ENCODE data around the gene PPA1.
"Not testable (repeated sequence)": the region's sequence is repeated elsewhere in the genome, so short reads cannot be mapped to it uniquely, and the experiment has no call there.

Gene PPA1

DNA sequence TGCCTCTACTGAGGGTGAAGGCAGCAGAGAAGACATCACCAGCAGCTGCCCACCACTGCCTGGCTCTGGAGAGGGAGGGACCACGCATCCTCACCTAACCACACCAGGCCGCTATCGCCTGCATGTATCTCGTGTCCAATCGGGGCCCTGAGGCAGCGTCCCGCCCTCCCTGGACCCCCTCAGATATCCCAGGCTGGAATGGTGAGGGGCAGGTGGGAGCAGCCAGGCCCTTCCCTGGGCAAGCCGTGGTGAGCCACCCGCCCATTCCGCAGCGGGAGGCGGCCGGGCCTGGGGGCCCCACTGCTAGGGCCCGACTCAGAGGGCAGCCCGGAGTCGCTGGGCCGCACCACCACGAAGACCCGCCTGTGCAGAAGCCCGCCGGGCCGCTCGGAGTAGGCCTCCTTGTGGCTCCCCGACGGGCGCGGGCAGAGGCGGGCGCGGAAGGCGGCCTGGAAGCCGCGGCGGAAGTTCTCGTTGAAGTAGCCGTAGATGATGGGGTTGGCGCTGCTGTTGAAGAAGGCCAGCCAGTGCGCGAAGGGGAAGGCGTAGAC lies 21.6 kb upstream of the PPA1 start:
- no peak for DNase-seq (ENCODE audit: low read depth in 2 of 2)

DNA sequence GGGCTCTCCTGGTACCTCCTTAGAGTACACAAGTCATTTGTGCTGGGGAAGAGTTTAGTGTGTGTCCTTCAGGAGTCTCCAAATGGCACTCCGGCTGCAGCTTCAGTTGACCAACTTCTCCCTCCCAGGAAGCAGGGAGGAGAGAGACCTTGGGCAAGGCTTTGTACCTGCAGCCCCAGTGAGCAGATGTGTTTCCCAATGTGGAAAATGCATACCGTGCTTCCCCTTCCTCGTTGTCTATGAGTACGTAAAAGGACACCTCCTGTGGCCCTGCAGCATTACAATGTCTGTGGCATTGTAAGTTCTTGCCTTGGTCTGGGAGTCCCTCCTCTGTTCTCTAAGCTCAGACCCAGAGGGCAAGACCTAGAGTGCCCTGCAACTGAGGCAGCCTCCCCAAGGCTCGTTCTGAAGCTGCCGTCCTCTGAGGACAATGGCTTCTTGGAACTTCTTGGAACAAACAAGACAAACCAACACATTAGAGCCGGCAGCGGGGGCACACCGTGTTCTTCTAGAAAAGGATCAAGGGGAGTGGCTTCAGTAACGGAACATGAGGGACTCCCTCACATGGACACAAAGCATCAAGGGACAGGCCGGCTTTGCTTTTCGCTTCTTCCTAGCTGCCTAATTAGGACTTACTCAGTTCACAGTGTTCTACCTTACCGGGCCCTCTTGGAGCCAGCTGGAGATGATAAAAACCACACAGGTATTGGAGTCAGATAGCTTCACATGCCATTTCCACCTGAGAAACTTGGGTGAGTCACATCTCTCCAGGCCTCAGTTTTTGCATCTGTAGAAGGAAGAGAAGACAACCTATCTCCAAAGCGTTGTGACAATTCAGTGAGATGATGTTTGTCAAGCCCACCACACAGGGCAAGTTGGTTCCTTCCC lies 20.9 kb upstream of the PPA1 start:
- DNase-seq (ENCODE audit: low read depth in 2 of 2), result no peak

DNA sequence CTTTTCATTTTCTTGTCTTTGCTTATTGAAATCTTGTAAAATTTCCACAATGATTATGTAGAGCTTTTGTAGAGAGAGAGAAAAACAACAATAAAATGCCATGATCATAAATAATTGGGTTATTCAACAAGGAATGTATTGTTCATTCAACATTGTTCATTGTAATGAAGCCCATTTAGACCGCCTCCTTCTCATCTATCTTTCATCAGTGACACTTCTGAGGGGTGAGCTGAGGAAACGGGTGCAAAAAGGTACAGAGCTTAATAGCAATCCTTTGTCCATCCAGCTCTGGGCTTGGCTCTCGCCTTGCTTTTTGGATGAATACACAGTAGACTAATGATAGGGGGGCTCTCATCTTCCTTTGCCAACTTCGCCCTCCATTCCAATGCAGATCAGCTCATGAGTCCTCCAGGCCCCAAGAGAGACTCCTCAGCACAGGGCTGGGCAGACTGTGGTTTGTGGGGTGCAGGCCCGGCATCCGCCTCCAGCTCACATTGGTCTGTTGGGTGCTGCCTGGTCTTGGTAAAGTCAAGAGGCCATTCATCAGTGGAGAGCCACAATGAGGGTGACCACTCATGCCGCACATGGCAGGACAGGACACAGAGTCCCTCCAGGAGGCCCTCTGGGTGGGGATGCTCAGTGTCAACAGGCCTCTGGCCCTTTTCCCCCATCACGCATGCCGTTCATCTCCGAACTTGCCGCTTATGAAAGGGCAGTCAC lies 17.9 kb upstream of the PPA1 start:
- DNase-seq (ENCODE audit: low read depth in 2 of 2), result no peak

DNA sequence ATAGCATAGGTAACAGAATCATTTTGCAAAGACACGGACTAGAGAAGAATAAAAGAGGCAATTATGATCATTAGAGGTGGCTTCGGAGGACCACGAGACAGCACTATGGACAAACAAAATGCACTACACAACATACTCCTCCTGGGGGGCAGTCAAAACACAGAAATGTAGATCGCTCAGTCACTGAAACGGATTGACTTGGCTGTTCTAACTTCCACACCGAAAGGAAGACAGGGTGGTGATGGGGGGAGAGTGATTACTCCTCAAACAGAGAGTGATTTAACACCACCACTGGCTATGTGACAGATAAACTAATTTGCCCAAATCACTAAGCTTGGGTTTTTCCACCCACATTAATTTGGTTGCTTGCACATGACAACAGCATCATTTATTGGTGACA lies 14.1 kb upstream of the PPA1 start:
- DNase-seq (ENCODE audit: low read depth in 2 of 2), result no peak

DNA sequence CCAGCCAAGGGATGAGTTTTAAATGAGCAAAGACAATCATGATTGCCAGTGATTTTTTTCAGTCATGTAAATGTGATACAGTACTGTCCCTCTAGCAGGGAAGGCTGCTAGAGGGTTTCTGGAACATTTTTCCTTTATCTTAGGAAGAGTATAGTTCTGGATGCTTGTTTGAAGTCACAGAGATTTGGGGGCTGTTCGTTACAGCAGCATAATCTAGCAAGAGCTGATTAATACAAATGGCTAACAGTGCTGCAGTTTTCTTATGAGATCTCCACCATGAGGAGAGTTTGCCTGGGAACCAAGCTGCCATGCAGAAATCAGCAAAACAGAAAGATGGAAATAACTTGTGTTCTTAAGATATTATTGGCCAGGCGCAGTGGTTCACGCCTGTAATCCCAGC lies 7.9 kb upstream of the PPA1 start:
- no peak for DNase-seq (ENCODE audit: low read depth in 2 of 2)

DNA sequence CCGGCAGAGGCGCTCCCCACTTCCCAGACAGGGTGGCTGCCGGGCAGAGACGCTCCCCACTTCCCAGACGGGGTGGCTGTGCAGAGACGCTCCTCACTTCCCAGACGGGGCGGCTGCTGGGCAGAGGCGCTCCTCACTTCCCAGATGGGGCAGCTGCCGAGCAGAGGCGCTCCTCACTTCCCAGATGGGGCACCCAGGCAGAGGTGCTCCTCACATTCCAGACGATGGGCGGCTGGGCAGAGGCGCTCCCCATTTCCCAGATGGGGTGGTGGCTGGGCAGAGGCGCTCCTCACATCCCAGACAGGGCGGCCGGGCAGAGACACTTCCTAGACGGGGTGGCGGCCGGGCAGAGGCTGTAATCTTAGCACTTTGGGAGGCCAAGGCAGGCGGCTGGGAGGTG lies 6.8 kb upstream of the PPA1 start:
- not testable (repeated sequence) for DNase-seq (ENCODE audit: low read depth in 2 of 2)

DNA sequence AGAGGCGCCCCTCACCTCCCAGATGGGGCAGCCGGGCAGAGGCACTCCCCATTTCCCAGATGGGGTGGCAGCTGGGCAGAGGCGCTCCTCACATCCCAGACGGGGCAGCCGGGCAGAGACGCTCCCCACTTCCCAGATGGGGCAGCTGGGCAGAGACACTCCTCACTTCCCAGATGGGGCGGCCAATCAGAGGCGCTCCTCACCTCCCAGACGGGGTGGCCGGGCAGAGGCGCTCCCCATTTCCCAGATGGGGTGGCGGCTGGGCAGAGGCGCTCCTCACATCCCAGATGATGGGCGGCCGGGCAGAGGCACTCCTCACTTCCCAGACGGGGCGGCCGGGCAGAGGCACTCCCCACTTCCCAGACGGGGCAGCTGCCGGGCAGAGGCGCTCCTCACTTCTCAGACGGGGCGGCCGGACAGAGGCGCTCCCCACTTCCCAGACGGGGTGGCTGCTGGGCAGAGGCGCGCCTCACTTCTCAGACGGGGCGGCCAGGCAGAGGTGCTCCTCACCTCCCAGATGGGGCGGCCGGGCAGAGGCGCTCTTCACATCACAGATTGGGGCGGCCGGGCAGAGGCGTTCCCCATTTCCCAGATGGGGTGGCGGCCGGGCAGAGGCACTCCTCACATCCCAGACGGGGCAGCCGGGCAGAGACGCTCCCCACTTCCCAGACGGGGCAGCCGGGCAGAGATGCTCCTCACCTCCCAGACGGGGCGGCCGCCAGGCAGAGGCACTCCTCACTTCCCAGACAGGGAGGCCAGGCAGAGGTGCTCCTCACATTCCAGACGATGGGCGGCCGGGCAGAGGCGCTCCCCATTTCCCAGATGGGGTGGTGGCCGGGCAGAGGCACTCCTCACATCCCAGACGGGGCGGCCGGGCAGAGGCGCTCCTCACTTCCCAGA lies 6.1 kb upstream of the PPA1 start:
- not testable (repeated sequence) for DNase-seq (ENCODE audit: low read depth in 2 of 2)

DNA sequence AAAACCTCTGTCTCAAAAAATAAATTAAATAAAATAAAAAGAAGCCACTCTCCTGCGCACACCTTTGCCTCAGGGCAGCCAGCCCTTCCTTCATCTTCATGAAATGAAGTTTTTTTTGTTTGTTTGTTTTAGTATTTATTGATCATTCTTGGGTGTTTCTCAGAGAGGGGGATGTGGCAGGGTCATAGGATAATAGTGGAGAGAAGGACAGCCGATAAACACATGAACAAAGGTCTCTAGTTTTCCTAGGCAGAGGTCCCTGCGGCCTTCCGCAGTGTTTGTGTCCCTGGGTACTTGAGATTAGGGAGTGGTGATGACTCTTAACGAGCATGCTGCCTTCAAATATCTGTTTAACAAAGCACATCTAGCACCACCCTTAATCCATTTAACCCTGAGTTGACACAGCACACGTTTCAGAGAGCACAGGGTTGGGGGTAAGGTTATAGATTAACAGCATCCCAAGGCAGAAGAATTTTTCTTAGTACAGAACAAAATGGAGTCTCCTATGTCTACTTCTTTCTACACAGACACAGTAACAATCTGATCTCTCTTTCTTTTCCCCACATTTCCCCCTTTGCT lies 4.8 kb upstream of the PPA1 start:
- DNase-seq (ENCODE audit: low read depth in 2 of 2), result not testable (repeated sequence)

DNA sequence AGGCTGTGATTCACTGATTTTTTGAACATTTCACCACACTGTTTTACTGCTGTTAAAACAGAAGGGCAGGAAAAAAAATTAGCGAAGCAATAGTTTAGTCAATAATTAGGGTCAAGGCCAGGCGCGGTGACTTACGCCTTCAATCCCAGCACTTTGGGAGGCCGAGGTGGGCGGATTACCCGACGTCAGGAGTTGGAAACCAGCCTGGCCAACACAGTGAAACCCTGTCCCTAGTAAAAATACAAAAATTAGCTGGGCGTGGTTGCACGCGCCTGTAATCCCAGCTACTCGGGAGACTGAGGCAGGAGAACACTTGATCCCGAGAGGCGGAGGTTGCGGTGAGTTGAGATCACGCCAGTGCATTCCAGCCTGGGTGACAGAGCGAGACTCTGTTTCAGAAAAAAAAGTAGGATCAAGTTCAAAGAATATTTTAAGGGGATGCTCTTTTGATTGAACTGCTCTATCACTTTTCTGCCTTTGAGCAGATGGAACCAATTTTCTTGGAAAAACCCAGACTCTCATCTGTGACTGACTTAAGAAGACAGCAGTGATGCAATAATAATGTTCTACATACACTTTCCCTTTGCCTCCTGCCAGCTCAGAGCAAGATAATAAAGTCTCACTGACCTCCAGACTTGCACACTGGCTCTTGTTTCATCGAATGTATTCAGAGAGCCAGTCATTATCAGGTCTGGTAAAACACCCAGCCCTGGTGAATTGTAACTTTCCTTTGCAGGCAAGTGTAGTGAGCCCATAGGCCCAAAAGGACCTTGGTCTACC lies 1.6 kb upstream of the PPA1 start:
- no peak for DNase-seq (ENCODE audit: low read depth in 2 of 2)

DNA sequence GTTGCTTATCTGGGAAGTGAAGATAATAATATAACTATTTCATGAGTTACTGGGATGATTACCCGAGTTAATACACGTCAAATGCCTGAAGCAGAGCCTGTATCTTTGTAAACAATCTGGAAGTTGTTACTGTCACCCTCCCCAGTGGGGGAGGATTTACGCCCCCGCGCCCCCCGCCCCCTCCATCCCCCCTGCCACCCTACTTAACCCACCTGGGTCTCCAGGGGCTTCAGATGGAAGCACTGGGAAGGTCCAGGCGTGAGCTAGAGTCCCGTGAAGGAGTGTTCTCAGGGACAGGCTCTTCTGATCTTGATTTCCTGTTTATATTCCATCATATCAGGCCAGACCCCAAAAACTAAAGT lies 691 bp upstream of the PPA1 start:
- DNase-seq (ENCODE audit: low read depth in 2 of 2), result no peak

DNA sequence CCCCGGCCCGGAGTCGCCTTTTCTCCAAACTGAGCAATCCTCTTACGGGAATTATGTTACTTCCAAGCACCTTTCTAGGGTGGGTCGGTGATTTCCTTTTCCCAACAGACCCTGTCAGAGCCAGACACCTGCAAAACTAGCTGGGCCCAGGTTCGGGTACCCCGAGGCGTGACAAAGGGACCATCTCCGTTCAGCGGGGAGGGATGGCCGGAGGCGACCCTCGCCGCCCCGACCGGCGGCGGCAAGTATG lies 445 bp downstream of the PPA1 start:
- DNase-seq (ENCODE audit: low read depth in 2 of 2), result no peak

DNA sequence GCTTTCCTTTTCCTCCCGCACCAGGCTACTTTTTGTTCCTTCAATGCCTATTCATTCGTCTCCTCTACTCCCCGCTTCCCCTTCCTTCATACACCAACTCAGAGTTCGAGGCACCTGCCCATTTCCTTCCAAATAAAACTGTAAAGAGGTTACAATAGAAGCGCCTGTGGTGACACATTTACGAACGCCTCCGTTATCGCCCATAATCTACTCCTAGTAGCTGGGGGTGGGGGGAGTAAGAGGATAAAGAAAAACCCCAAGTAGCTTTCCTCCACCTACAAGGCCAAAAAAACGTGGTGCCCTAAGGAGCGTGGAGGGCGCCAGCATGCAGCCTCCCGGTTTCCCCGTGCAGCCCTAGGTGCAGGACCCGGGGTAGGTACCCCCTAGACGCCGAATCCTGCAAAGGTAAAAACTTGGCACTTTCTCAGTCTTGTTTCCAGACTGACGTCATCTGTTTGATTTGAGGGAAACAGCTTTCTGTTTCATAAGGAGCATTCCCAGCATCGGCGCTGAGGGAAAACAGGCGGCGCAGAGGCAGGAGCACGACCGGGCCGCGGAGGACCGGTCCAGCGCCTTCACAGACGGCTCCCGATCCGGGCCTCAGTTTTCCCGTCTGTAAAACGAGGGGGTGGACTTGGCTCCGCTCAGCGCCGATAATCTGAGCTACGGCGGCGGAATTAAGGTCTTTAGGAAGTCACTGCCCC lies 922 bp downstream of the PPA1 start:
- peak; percentile 33 to 41 for DNase-seq (ENCODE audit: low read depth in 2 of 2)

DNA sequence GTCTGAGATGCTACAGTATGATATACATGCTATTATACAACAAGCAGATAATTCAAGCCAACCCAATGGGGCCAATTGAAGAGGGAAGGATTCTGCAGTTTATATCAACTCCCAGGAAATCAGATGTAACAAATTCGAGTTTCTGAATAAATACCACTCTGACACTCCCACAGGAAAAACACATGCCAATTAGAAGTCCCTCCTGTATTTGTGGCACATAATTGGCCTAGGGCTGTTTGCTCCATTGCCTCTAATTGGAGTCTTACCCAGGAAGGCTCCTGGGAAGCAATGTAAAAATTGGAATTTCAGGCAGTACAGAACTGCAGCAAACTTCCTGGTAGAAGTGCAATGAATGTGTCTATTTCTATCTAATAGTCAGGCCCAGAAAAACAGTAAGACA lies 4.7 kb downstream of the PPA1 start:
- DNase-seq (ENCODE audit: low read depth in 2 of 2), result no peak

DNA sequence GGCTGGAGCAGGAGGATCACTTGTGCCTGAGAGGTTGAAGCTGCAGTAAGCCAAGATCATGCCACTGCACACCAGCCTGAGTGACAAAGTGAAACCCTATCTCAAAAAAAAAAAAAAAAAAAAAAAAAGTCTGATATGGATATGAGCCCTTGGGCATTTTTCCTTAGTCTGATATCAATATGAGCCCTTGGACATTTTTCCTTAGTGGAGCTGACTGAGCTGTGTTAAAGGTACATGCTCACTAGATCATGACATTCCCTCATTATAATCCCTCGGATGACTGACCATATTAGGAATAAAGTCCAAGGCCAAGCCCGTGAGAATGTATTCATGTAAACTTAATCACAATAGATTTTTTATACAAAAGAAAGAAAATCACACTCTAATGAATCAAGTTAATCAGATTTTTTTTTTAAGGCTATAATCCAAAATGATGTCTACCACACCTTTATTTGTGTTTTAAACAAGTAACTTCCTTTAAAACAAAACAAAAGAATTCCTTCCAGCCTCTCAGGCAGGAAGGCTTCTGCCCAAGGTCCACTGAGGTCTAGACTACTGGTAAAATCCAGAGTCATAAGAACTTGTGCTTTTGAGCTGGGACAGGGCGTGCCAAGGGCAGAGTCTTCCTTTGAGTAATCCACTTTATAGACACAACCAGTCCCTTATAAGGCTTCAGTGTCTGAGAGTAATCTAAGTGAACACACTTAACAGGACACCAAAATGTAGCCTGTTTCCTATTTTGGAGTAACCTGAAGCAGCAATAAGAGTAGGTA lies 5.5 kb downstream of the PPA1 start:
- DNase-seq (ENCODE audit: low read depth in 2 of 2), result no peak

DNA sequence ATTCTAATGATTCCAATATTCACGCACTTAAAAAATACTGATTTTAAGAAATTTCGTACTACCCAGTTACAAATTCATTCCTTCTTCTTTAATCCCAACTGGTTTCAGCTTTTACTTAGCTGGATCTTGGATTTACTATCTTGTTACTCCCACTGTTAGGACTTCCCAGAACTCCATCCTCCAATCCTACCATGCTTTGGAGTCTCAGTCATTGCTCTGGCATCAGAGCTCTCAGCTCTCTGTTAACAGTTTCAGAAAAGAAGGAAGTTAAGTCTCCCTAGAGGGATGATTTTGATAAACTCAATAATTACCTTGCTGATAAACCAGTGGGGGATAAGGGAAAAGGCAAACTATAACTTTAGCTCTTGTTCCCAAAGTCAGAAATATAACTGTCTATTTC lies 9.5 kb downstream of the PPA1 start:
- DNase-seq (ENCODE audit: low read depth in 2 of 2), result no peak

DNA sequence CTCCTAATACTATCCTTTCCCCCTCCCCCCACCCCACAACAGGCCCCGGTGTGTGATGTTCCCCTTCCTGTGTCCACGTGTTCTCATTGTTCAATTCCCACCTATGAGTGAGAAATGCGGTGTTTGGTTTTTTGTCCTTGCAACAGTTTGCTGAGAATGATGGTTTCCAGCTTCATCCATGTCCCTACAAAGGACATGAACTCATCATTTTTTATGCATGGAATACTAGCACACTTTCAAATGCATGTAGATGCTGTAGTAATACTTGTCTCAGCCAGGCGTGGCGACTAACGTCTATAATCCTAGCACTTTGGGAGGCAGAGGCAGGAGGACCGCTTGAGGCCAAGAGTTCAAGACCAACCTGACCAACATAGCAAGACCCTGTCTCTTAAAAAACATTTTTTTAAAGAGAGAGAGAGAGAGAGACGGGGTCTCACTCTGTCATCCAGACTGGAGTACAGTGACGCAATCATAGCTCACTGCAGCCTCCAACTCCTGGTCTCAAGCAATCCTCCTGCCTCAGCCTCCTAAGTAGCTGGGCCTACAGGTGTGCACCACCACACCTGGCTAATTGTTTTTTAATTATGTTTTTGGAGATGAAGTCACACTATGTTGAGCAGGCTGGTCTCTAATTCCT lies 10.3 kb downstream of the PPA1 start:
- DNase-seq (ENCODE audit: low read depth in 2 of 2), result not testable (repeated sequence)

DNA sequence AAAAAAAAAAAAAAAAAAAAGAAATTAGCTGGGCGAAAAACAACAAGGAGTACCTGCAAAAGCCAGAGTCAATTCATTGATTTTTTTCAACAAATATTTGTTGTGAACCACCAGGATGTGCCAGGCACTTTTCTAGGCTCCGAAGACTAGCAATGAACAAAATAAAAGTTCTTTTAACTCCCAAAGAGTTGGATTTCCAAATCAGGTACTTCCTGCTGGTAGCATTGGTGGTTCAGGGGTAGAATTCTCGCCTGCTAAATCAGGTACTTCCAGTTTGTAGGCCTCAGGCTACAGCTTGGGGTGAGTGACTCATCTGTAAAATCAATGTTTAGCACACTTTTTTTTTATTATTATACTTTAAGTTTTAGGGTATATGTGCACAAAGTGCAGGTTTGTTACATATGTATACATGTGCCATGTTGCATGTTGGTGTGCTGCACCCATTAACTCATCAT lies 10.9 kb downstream of the PPA1 start:
- no peak for DNase-seq (ENCODE audit: low read depth in 2 of 2)

DNA sequence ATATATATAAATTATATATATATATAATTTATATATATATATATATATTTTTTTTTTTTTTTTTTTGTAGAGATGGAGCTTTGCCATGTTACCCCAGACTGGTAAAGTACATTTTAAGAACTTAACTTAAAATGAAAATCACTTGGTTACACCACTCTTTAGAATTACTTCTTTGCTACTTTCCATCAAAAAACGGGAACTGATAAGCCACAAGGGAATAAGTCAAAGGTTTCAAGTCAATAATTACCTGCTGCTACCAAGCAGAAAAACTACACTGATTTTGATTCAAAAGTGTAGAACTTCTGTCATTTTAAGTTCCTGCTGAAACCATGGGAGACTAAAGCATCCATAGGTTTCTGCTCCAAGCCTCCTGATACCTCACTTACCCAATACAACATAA lies 12.2 kb downstream of the PPA1 start:
- DNase-seq (ENCODE audit: low read depth in 2 of 2), result no peak

DNA sequence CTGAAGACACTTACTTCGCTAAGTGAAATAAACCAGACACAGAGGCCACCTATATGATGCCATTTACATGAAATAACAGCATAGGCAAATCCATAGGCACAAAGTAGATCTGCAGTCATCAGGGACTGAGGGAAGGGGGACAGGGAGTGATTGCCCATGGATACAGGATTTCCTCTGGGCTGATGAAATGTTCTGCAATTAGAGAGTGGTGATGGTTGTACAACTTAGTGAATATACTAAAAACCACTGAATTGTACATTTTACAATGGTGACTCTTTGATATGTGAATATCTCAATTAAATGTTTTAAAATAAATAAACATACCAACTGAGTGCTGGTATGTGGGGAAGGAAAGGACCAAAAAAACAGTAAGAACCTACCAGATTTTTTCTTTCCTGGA lies 20.4 kb downstream of the PPA1 start:
- no peak for DNase-seq (ENCODE audit: low read depth in 2 of 2)
